NCI-H2107 treated with DMSO at 0.1 percent for 48 hours (cell line): ENCODE results near the gene MAD2L2.

Experiments
- DNase-seq: peaks from one replicate; lab custom pipeline; 2025; ENCODE audit not compliant: unreplicated experiment; lab: John Stamatoyannopoulos, UW

Gene MAD2L2

DNA sequence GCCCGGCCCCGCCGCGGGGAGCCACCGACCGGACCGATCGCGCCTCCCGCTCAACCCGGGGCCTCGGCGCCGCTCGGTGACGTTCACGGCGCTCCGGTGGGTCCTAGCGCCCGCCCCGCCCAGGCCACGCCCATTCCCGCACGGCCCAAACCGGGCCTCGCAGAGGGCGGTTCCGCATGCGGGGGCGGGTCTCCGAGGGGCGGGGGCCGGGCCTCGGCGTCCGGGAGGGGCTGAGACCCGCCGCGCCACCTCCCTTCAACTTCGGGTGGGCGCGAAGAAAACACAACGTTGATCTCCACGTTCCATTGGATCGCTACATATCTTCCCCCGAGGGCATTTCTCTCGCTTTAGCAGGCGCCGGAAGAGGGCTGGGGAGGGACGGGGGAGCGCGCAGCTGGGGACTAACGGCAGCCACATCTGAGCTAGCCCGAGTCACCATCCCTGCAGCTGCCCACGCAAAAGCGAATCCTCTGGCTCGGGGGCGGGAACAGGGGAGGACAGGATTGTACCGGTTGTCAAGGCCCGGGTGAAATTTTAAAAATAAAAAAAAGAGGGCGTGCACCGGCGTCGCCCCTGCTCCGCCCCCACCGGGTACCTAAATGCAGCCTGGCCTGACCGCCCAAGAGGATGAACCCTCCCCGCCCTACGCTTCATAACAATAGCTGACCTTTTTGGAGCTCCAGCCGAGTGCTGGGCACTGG, at the start of gene MAD2L2:
Gene MAD2L2 (minus strand): TSS at position 78 of the 701 bp plus-strand sequence. CDS start 547 bp downstream, outside the sequence.
- DNase-seq, result no peak

- no peak for DNase-seq
Observed at GRCh38 chr1:11730429-11730891, 49.5 kb upstream of the MAD2L2 start.

GRCh38 chr1:11729498-11730428, 48.8 kb upstream of the MAD2L2 start:
- no peak for DNase-seq

DNA sequence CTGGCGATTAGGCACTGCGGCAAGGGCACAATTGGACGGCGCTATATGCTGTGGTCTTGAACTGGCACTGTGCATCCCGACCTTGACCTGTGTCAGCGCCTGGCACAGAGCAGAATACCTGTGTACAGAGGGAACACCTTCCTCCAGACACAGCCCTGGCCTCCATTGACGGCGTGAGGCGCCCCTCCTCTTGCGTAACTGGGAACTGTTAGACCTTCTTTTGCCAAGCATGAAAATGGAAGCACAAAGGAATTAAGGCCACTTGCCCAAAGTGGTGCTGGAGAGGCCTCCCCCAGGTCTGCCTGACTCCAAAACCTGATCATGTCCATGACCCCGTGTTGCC, 48.2 kb upstream of the MAD2L2 start:
- no peak for DNase-seq

- no peak for DNase-seq
Observed at GRCh38 chr1:11728126-11728806, 47.3 kb upstream of the MAD2L2 start.

DNA sequence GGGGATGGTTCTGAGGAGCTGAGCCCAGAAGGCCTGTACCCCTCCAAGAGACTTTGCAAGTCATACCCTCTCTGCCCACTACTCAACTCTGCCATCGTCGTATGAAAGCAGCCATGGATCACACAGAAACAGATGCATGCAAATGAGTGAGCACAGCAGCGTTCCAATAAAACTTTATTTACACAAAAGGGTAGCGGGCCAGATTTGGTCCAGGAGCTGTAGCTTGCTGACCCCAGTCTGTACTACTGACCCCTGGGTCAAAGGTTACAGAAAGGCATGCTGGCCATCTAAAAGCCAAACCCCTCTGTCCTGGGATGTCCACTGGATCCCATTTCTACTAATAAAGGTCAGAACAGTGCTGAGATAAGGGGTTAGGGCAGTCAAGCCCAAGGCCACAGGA, 46.2 kb upstream of the MAD2L2 start:
- DNase-seq, result no peak

GRCh38 chr1:11725616-11726015, 44.7 kb upstream of the MAD2L2 start:
- DNase-seq, result no peak

DNA sequence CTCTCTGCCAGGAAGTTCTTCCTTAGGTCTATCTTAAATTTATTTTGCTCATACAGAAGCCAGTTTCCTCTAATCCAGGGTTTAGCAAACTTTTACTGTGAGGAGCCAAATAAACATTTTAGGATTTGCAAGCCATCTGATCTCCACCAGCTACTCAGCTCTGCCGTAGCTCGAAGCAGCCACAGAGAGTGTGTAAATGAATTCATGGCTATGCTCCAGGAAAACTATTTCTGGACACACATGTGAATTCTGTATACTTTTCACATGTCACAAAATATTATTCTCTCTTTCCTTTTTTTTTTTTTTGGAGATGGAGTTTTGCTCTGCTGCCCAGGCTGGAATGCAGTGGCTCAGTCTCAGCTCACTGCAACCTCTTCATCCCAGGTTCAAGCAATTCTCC, 41.6 kb upstream of the MAD2L2 start:
- no peak for DNase-seq

- no peak for DNase-seq
Observed at GRCh38 chr1:11721311-11721710, 40.4 kb upstream of the MAD2L2 start.

- DNase-seq, result no peak
Observed at GRCh38 chr1:11720525-11720924, 39.6 kb upstream of the MAD2L2 start.

DNA sequence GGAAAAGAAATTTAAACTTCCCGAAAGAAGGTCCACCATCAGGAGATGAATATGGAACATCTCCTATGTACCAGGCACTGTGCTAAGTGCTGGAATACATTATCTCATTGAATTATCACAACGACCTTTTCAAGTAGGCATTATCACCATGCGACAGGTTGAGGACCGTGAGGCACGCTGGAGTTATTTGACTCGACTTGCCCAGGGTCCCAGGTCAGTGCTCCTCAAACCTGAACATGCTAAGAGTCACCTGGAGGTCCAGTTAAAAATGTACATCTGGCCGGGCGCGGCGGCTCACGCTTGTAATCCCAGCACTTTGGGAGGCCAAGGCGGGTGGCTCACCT, 39.1 kb upstream of the MAD2L2 start:
- DNase-seq, result no peak

DNA sequence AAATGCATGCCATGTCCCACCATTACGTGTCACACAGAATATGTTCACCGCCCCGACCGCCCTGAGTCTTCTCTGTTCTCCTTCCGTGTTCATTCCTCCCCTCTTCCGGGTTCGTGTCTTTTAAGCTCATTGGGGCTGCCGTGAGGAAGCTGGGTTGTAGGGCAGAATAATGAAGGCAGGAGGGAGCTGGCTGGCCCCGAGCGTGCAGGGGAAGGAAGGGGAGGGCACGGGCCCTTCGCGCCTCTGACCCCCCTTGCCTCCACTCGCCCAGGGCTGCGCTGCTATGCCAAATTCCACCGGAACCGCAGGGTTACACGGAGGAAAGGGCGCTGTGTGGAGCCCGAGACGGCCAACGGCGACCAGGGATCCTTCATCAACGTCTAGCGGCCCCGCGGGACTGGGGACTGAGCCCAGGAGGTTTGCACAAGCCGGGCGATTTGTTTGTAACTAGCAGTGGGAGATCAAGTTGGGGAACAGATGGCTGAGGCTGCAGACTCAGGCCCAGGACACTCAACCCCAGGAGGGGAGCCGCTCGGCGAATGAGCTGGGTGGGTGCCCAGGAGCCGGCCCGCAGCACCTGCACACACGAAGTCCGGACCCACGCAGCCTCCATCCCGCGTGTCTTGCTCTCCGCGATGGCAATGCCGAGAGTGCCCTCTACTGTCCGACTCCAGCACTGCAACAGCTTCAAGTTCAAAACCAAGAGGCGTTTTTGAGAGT, 38.5 kb upstream of the MAD2L2 start:
- DNase-seq, result peak; percentile 49

DNA sequence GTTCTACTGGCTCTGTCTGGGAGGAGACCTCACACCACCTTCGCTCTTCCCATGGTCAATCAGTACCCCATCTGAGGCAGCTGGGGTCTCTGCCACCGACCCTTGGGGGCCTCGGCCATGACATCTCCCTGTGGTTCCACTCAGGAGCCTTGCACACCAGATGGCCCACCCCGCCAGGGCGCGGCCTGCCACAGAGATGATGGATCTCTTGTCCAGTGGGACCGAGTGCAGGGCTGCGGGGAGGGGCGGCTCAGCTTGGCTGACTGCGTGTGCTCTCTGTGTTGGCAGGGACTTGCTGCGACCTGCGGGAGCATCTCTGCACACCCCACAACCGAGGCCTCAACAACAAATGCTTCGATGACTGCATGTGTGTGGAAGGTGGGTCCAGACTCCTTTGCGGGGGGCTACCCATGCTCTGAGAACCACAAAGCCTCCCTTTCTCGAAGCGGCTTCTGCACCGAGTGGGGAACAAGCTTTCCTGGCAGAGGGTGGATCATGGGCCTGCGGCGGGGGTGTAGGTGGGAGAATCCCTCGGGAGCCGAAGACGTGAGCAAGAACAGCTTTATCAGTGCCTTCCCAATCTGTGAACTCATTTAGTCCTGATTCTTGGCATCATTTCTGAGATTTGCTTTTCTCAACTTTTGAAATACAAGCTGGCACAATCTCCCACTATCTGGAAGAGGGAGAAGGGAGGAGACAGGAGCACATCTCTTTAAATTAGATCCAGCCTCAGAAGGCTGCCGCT, 34.1 kb upstream of the MAD2L2 start:
- no peak for DNase-seq

GRCh38 chr1:11713095-11713494, 32.1 kb upstream of the MAD2L2 start:
- no peak for DNase-seq

DNA sequence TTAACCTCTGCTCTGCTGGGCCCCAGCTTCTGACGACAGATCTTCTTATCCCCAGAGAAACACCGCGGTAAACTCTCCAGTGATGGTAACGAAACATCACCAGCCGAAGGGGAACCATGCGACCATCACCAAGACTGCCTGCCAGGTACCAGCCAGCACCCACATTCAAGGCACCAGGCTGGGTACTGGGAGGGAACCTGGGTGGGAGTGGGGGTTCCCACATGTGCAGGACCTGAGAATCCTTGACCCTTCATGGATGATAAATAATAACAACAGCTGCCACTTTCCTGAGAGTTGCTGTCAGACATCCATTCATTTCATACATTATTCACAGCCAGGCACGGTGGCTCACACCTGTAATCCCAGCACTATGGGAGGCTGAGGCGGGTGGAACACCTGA, 31.3 kb upstream of the MAD2L2 start:
- no peak for DNase-seq

- no peak for DNase-seq
Observed at GRCh38 chr1:11711490-11711889, 30.5 kb upstream of the MAD2L2 start.

DNA sequence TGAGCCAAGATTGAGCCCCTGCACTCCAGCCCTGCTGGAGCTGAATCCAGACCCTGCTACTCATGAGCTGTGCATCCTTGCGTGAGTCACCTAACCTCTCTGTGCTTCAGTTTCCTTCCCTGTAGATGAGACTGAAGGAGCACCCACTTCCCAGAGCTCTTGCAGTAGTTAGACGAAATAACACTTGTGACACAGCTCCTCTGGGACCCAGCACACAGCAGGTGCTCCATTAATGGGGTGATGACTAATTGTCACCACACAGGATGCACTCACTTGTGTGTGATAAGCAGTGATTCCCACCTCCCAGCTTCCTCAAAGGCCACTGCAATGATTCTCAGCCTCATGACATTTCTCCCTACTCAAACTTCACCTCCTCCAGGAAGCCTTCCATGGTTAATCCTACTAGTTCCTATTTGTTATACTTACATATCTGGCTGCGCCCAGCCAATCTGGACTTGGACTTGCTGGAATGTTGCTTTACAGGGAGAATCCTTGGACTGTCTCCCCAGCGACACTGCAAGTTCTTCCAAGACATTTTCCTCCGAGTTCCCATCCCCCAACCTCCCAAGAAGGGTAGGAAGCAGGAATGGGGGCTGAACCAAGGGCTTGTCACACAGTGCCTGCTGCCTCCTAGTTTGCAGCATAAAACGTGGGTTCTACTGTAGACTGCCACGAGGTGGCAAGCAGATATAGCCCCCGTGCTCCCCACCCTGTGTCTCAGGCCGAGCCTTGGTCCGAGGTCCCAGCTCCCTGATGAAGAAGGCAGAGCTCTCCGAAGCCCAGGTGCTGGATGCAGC, 27.8 kb upstream of the MAD2L2 start:
- no peak for DNase-seq

GRCh38 chr1:11707621-11708276, 26.8 kb upstream of the MAD2L2 start:
- peak; percentile 88 for DNase-seq

DNA sequence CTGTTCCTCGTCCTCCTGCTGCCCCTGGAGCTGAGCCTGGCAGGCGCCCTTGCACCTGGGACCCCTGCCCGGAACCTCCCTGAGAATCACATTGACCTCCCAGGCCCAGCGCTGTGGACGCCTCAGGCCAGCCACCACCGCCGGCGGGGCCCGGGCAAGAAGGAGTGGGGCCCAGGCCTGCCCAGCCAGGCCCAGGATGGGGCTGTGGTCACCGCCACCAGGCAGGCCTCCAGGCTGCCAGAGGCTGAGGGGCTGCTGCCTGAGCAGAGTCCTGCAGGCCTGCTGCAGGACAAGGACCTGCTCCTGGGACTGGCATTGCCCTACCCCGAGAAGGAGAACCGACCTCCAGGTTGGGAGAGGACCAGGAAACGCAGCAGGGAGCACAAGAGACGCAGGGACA, 25.3 kb upstream of the MAD2L2 start:
- no peak for DNase-seq
